HuH-7.5 (cell line): Measurements from ENCODE around the gene MARCHF3.

ENCODE experiments used
- DNase-seq: peaks from one replicate; pipeline ENCODE4 v3.0.0; 2011; ENCODE audit warnings: low spot score

The MARCHF3 gene

DNA sequence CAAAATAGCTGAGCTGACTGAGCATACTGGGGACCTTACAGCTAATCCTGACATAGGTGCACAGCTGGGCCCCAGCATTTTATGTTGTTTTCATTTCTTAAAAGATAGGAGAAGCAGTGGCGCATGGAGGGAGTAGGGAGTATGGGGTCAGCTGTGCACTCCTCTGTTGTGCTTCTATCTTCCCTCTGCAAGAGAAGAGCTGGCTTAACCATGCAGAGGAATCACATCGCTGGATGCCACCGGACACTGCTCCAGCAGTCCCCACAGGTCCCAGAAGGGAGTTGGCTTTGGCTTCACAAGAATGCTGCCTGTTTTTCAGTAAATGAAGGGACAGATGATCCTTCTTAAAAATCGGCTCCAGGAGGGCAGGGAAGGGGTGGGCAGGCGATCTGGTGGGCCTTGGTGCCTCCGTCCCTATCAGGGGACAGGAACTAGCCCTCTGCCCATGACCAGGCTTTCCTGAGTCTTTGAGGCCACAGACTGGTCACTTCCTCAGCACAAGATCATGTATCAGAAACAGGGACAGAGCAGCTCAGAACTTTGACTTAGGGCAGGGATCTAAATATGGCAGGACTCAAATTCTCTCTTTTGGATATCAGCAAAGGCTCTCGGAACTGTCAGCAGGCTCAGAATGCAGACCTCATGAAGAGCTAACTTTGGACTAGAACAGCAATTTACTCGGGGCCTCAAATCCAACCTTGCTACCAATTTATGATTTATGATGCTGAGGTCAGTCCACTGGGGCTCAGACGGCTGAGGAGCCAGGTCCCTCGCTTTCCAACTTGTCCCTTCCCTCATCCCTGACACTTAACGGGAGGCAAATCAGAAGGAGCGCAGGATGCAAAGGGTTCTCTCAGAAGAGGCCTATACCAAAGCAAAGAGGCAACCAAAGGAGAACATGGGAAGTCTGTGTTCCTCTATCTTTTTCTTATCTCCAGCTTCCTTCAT, 47.2 kb downstream of the MARCHF3 start:
- no peak for DNase-seq

- no peak for DNase-seq
Measured at GRCh38 chr5:126982202-126982601, 48.2 kb downstream of the MARCHF3 start.

DNA sequence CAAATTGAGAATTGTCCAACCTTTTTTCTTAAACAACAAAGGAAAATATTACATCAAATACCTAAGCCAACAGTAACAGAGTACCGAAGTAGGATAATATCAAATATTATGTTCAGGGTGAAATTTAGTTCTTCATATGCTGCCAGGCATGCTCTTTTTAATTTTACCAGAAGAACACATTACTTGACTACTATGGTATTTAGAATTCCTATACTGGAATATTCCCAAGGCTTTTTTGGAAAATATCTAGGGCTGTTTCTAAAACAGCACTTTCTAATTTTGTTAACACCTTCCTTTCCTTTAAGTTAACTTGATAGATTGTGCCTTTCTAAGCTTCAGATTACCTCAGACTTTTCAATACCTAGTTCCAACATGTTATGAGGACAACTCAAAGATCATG, 48.7 kb downstream of the MARCHF3 start:
- DNase-seq, result no peak

- no peak for DNase-seq
Measured at GRCh38 chr5:126981222-126981621, 49.1 kb downstream of the MARCHF3 start.

DNA sequence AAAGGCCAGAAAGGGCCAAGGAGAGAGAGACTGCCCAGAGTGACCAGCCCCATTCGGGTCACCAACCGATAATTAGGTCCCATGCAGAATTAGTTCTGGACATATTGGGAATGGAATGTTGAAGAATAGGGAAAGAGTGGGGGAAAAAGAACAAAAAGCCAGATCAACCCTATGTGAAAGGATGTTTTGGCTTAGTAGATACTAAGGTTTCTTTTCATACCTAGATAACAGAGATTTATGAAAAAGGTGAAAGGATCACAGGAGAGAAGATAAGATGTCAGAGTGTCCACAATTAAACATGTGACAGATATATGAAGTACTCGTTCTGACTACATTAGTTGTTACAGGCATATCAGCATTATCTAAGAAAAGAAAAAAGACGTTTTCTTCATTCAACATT, 52.1 kb downstream of the MARCHF3 start:
- DNase-seq, result no peak

DNA sequence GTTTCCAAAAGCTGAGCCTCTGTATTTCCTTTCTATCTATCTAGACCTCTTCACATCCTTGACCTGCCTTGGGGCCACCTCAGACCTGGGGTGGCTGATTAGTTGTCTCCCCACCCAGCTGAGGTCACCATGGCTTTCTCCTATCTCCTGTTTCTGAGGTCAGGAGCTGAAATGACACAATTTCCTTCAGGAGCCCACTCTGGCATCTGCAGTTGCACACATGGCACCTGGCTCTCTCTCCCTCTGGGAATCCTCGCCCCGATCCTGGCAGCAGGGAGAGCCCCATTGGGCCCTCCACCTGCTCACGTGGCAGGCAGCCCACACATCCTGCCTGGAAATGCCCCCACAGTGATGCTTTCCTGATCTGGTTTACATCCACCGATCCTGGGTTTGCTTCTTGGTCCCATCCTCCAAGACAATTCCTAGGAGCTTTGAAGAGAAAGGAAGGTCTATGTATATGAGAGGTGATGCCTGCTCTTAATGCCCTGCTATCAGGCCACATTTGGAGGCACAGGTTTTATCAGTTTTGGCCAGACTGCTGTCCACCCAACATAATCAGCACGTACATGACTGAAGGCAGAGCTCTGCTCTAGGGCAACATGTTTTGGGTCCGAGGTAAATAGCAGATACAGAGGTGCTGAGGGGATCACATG, 53.7 kb downstream of the MARCHF3 start:
- no peak for DNase-seq

DNA sequence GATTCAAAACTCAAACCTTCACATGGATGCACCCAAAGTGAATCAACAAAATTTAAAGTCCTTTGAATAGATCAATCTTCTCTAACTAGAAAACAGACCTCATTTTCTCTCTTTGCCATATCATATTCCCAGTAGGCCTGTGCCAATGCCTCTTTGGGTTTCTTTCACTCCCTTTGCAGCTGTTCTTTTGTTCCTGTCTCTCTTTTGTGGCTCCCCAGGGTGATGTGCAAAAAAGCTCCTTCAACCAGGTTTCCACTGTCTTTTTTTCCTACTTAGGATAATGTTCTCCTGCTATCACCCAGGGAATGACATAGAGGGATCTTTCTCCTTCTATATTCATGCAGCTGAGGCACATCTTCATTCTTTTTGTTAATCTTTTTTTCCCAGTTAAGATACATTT, 54.6 kb downstream of the MARCHF3 start:
- no peak for DNase-seq

- no peak for DNase-seq
Measured at GRCh38 chr5:126973193-126973592, 57.2 kb downstream of the MARCHF3 start.

DNA sequence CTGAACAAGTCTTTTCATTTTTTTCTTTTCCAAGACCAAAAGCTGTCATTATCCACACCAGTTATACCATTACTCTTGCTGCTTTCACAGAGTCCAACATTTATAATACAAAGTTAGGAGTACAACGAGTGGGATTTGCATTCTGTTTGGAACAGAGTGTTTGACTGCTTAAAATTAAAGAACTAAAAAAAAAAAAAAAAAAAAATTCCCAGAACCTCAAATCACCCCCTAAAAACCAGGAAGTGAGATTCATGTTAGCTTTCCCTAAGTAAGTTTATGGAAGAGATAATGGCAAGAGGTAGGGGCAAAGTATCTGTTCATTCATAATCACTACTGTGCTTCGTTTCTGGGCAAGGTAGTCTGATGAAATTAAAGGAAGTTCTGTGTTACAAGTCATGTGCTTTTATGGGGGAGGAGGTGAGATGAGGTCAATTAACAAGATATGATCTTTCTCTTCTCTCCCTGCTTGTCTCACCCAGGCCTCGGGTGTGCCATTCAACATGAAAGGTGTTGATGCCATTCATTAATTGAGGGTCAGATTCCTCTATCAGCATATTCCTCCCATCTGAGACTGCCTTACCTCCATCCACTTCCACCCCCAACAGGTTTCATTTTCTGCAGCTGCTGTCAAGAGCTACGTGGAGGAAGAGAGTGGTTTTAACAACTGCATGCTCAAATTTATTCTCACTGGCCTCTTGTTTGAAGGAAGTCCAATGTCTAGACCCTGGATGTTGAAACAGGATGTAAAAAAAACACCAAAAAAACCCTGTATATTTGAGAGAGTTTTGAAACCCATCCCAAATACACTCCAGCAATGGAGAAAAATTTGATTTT, 58.1 kb downstream of the MARCHF3 start:
- no peak for DNase-seq

GRCh38 chr5:126971455-126972031, 58.8 kb downstream of the MARCHF3 start:
- DNase-seq, result no peak

DNA sequence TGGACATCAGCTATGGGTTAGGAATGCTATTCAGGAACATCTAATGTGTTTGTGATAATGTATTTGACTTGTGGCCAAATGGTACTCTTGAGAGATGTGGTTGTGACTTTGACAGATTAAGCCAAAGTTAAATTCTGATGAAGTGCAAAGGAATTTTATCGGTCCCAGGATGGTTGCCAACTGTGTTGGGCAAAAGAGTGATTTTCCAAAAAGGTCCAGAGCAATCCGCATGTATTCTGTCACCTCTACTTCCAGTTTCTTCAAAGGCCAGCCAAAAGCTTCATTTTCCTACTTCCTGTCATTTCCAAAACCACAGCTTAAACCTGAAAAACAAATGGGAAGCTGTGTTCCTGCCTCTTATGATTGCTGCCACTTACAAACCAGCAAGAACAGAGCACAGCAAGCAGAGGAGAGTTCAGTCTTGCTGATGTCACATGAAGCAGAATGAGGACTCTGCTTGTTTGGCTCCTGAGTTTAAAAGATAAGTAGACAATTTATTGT, 59.8 kb downstream of the MARCHF3 start:
- DNase-seq, result no peak

DNA sequence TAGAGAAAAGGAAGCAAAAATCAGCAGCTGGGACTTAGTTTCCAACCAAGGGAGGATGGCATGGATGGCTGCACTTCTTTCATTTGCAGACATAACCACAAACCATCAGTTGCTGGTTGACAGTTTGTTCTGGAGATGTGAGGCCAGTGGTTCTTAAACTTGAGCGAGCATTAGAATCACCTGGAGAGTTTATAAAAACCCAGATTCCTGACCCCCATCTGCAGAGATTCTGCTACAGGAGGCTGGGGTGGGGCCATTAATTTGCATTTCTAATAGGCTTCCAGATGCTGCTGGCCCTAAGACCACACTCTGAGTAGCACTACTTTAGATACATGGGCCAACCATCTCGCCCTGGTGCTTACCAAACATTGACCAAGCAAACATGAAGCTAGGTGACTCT, 60.8 kb downstream of the MARCHF3 start:
- DNase-seq, result no peak

DNA sequence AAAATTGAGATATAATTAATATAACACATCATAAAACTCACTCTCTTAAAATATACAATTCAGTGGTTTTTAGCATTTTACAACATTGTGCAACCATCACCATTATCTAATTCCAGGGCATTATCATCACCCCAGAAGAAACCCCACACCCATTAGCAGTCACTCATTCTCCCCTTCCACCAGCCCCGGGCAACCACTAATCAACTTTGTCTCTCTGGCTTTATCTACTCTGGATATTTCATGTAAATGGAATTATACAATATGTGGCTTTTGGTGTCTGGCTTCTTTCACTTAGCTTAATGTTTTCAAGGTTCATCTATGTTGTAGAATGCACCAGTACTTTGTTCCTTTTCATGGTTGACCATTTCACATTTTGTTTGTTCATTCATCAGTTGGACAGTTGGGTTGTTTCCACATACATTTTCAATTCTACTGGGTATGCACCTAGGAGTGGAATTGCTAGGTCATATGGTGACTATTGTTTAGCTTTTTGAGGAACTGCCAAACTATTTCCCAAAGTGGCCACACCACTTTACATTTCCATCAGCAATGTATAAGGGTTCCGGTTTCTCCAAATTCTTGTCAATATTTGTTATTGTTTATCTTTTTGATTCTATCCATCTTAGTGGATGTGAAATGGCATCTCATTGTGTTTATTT, 62.4 kb downstream of the MARCHF3 start:
- DNase-seq, result no peak

DNA sequence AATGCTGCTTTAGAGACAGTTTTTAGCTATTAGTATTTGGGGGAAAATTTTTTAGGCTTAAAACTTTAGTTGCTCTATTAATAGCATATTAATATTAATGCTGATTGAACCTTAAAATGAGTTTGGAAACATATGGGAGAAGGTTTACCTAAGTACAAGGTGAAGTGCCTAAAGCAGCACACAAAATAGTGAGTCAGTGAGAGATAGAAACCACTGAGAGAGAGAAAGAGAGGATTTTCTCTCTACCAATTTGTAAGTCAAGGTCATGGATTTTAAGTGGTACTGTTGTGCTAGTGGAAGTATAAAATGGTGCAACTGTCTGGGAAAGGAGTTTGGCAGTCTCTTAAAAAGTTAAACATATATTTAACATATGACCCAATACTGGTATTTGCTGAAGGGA, 64.9 kb downstream of the MARCHF3 start:
- no peak for DNase-seq

DNA sequence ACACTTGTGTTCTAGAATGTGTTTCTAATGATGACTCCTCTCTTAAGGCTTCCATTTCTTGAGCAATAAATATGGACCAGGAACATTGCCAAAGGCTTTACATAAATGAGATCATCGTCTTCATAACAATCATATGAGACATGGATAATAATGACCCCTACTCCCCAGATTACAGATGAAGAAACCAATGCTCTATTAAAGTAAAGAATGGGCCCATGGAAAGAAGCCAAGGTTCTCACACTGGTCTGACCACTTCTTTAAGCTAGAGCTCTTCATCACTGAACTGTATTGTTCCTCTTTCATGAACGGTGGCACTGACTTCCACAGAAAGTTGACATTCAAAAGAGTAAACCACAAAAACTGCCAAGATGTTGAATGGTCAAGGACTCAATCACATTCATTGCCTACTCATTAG, 65.3 kb downstream of the MARCHF3 start:
- no peak for DNase-seq

DNA sequence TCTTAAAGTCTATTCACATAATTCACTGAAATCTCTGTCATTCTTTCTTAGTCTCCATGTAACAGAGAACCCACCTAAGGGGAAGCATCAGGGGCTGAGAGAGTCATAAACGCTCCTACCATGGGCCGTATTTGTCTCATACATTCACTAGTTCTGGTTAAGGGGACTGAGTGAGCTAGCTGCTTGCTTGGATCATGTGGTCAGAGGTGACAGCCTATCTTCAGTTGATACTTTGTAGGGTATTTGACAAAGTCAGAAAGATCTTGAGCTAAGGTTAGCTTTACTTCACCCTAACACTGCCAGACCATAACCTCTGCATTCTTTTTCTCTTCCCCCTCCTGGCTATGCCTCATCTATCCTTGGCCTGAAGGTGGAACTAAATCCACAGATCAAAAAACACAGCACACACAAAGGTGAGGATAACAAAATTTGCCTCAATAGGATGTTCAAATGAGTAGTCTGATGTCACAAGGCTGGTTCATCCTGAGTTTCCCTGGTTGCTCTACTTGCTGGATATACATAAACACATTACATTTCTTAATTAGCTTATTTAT, 66.5 kb downstream of the MARCHF3 start:
- no peak for DNase-seq

- DNase-seq, result no peak
Measured at GRCh38 chr5:126961702-126962101, 68.7 kb downstream of the MARCHF3 start.

- DNase-seq, result no peak
Measured at GRCh38 chr5:126961128-126961527, 69.2 kb downstream of the MARCHF3 start.

DNA sequence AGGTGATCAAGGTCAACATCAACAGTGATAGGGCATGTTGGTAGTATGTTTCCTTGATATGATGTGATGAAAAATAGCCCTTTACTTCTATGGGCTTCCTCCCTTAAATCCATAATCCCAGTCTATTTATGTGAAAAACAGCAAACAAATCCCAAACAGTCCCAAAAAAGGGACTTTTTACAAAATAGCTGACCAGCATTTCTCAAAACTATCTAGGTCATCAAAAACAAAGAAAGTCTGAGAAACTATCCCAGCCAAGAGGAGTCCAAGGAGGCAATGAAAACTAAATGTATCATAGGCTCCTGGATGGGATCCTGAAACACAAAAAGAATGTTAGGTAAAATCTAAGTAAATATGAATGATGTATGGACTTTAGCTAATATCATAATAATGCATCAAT, 71.2 kb downstream of the MARCHF3 start:
- no peak for DNase-seq

DNA sequence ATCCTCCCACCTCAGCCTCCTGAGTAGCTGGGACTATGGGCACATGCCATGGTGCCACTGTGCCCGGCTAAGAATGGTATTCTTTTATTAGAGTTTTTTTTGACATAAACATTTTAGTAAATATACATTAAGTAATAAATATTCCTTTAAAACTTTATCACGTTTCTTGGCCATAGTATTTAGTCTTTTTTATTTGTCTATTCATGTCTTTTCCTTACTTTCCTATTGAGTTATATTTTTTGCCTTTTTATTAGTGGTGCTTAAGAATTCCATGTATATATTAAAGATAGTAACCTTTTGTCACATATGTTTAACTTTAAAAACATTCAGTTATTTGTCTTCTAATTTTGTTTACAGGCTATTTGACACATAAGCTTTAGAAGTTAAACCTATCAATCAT, 73.4 kb downstream of the MARCHF3 start:
- DNase-seq, result no peak

- DNase-seq, result no peak
Measured at GRCh38 chr5:126954981-126955380, 75.4 kb downstream of the MARCHF3 start.
